OCI-LY7 (cell line): ENCODE results near the gene LRRC2. TPM values are rescaled to one million over a fixed set of nuclear protein-coding genes. Genes with fewer than 3 reads are reported as not detected.
A peak's percentile ranks its signal among the peaks of the same experiment; 100 is the strongest.

Experiments
- BruUV-seq: library from RNA; stranded (reverse); fragments of 400-500 nt; replicated peaks from 2 replicates; lab custom pipeline; 2021; lab: Mats Ljungman, UMichigan
- CTCF ChIA-PET: fragments of 300-600 bp; sonication (Branson Sonifier 250); formaldehyde crosslinking; loops from one replicate; lab custom pipeline; 2022; ENCODE audit warnings: antibody characterized with exemption; ENCODE audit not compliant: unreplicated experiment; lab: Charles Lee
- POLR2A ChIA-PET: fragments of 300-600 bp; sonication (Branson Sonifier 250); formaldehyde crosslinking; loops from one replicate; lab custom pipeline; 2022; ENCODE audit warnings: antibody characterized with exemption; lab: Charles Lee
- DNase-seq: peaks from one replicate; pipeline ENCODE4 v3.0.0-alpha.2; 2015; ENCODE audit warnings: low spot score
- H2AFZ ChIP-seq: fragments of 200-600 bp; sonication (generic), shearing (Covaris generic); 2 replicates; pipeline ENCODE4 v1.6.1; 2014; ENCODE audit warnings: mild to moderate bottlenecking, antibody characterized with exemption, low read length, moderate library complexity
- H3K27ac ChIP-seq: fragments of 200-600 bp; sonication (generic); 2 replicates; pipeline ENCODE4 v1.5.1; 2014; ENCODE audit warnings: mixed run types, low read depth, mild to moderate bottlenecking, moderate library complexity, low read length, inconsistent platforms; ENCODE audit not compliant: poor library complexity, severe bottlenecking
- H3K36me3 ChIP-seq: fragments of 200-600 bp; sonication (generic); 2 replicates; pipeline ENCODE4 v1.6.1; 2014; ENCODE audit warnings: mild to moderate bottlenecking, antibody characterized with exemption, low read length, moderate library complexity, mixed read lengths; ENCODE audit not compliant: insufficient read depth
- H3K4me1 ChIP-seq: fragments of 200-600 bp; sonication (generic); 2 replicates; pipeline ENCODE4 v1.5.1; 2014; ENCODE audit warnings: mild to moderate bottlenecking, low read length; ENCODE audit not compliant: insufficient read depth, poor library complexity, severe bottlenecking
- H3K4me2 ChIP-seq: fragments of 200-600 bp; sonication (generic); 2 replicates; pipeline ENCODE4 v1.6.1; 2014; ENCODE audit warnings: mild to moderate bottlenecking, low read length
- H3K4me3 ChIP-seq: fragments of 200-600 bp; sonication (generic); 2 replicates; pipeline ENCODE4 v1.5.1; 2014; ENCODE audit warnings: mild to moderate bottlenecking, low read depth, low read length; ENCODE audit not compliant: poor library complexity, severe bottlenecking
- H3K79me2 ChIP-seq: fragments of 200-600 bp; sonication (generic); 2 replicates; pipeline ENCODE4 v1.6.1; 2016; ENCODE audit warnings: low read depth, mild to moderate bottlenecking, low read length, moderate library complexity, mixed read lengths; ENCODE audit not compliant: insufficient read depth
- H3K9me2 ChIP-seq: fragments of 200-600 bp; sonication (generic); 2 replicates; pipeline ENCODE4 v1.6.1; 2016; ENCODE audit warnings: mild to moderate bottlenecking, low read length, mixed read lengths; ENCODE audit not compliant: insufficient read depth
- H3K9me3 ChIP-seq: fragments of 200-600 bp; sonication (generic); 2 replicates; pipeline ENCODE4 v1.6.1; 2014; ENCODE audit warnings: mild to moderate bottlenecking, mixed run types, low read length, mixed read lengths
- H4K20me1 ChIP-seq: fragments of 200-600 bp; sonication (generic); 2 replicates; pipeline ENCODE4 v1.6.1; 2014; ENCODE audit warnings: mild to moderate bottlenecking, antibody characterized with exemption, low read length, moderate library complexity, mixed read lengths; ENCODE audit not compliant: insufficient read depth
- CTCF ChIP-seq: fragments of 200-600 bp; sonication (generic); conservative IDR thresholded peaks from 2 replicates; pipeline ENCODE4 v1.5.1; 2014; ENCODE audit warnings: mild to moderate bottlenecking, antibody characterized with exemption, low read length, moderate library complexity, mixed read lengths
- EZH2phosphoT487 ChIP-seq: fragments of 200-600 bp; sonication (generic); IDR thresholded peaks from 2 replicates; pipeline ENCODE4 v1.6.1; 2018; ENCODE audit warnings: low read depth, borderline replicate concordance, mild to moderate bottlenecking, mixed run types, antibody characterized with exemption, low read length, moderate library complexity, mixed read lengths
- intact Hi-C: fragments of 100-400 bp; cut with micrococcal nuclease; formaldehyde crosslinking; loops from one replicate; pipeline ENCODE4 v1.10.0; 2022; ENCODE audit not compliant: unreplicated experiment
- total RNA-seq, 2 experiments: library from RNA; depleted of rRNA in 1 of 2; stranded (reverse); fragments of >200 nt in 1 of 2; shearing (Covaris generic) in 1 of 2; gene quantifications; 2 replicates each; pipeline ENCODE4 v1.2.3, GENCODE V29; 2014 to 2022

LRRC2 gene
- total RNA-seq, 2 experiments from 2014 or later: 1.9 to 2.0 TPM

- H3K36me3 ChIP-seq: no peaks in the 10 kb centered on the region
- H3K4me1 ChIP-seq: peaks cover 6% of the 10 kb centered on the region
- ChIA-PET POLR2A (interaction anchor here (0.6 to 2.7 kb wide), 7 partner anchors 9 to 610 kb away, joined by 3 to 10 read pairs (median 4); no protein-coding TSS in a partner anchor), CTCF (interaction anchor here (0.5 kb wide), 1 partner anchor 756 kb away, joined by 3 read pairs; no protein-coding TSS in a partner anchor)
- no peaks in the 10 kb centered on the region for H3K79me2 ChIP-seq
- no peaks in the 10 kb centered on the region for H4K20me1 ChIP-seq
- H3K9me2 ChIP-seq: no peaks in the 10 kb centered on the region
- no peak for DNase-seq
- 0 out of 2 replicates have a peak overlapping the region, but pooled peaks have one; percentile 35 for H2AFZ ChIP-seq
- no peak overlapping the region for H3K4me2 ChIP-seq
- TF ChIP-seq CTCF (no peak), EZH2phosphoT487 (no peak)
- H3K9me3 ChIP-seq: no peaks in the 10 kb centered on the region
- intact Hi-C loops: no loop called here
- no TSS peak for BruUV-seq
- no peak overlapping the region for H3K4me3 ChIP-seq
- H3K27ac ChIP-seq: no peak overlapping the region
These were observed 53.8 kb downstream of the LRRC2 start for GRCh38 chr3:46512191-46512749.

GRCh38 chr3:46509661-46510187 is 56.4 kb downstream of the LRRC2 start:
- no peak overlapping the region for H3K4me3 ChIP-seq
- no peaks in the 10 kb centered on the region for H3K36me3 ChIP-seq
- H2AFZ ChIP-seq: peak overlapping the region; percentile 40
- H3K9me2 ChIP-seq: no peaks in the 10 kb centered on the region
- CTCF ChIA-PET: no interaction called here
- H3K9me3 ChIP-seq: no peaks in the 10 kb centered on the region
- TF ChIP-seq EZH2phosphoT487 (no peak), CTCF (no peak)
- no peak overlapping the region for H3K4me2 ChIP-seq
- H3K4me1 ChIP-seq: peaks cover 6% of the 10 kb centered on the region
- intact Hi-C loops: no loop called here
- POLR2A ChIA-PET: interaction anchor here (0.6 to 1.2 kb wide), 4 partner anchors 17 to 287 kb away, joined by 3 read pairs; no protein-coding TSS in a partner anchor
- no peaks in the 10 kb centered on the region for H3K79me2 ChIP-seq
- no peak for DNase-seq
- no TSS peak for BruUV-seq
- no peaks in the 10 kb centered on the region for H4K20me1 ChIP-seq
- H3K27ac ChIP-seq: no peak overlapping the region
